Measurements from ENCODE around the gene UTP25. TPM values are rescaled to one million over a fixed set of nuclear protein-coding genes. Genes with fewer than 3 reads are reported as not detected.

The UTP25 gene
- total and polyA plus RNA-seq, 2 of the 4 experiments (the other 2 are of a cell fraction) = 7.1 to 17.4 TPM

GRCh38 chr1:209884249-209884648 lies 56.5 kb downstream of the UTP25 start (continued):
- no peak for TF ChIP-seq NFE2L2 (IDR thresholded peaks at IDR 0.05; ENCODE audit: low read depth, low read length)
- TF ChIP-seq FOS (IDR thresholded peaks at IDR 0.05; ENCODE audit: low read depth, low read length) = no peak

- Histone ChIP-seq H2BK5ac (ENCODE audit: low read depth, low read length, poor library complexity, severe bottlenecking) (peak overlapping the region; percentile 95), H3K27ac (ENCODE audit: insufficient read depth, low read length) (no peak overlapping the region; the same call in 1 of the 2 replicates), H3K4me3 (ENCODE audit: insufficient read depth, low read depth, low read length) (no peak overlapping the region), H3K56ac (ENCODE audit: extremely low read depth, insufficient read depth, low read length) (no peak overlapping the region), H3K4me2 (ENCODE audit: low read depth, low read length) (peak overlapping the region; percentile 80; the same call in 1 of the 2 replicates), H3K4me1 (ENCODE audit: control insufficient read depth, insufficient read depth, low read length) (peaks cover 7% of the 10 kb centered on the region), H2BK20ac (ENCODE audit: low read depth, low read length) (peak overlapping the region; percentile 98; the same call in 1 of the 2 replicates), H3K9ac (ENCODE audit: low read depth, low read length) (no peak overlapping the region), H2BK15ac (ENCODE audit: low read depth, low read length) (no peak overlapping the region), H4K8ac (ENCODE audit: low read depth in 2 of 2, low read length in 2 of 2) (peak overlapping the region in 1 of 2 experiments; percentile 85; a peak in 1 of 4 replicates), H2AK9ac (replicated peaks; ENCODE audit: low read depth, low read length, poor library complexity) (no peak overlapping the region), H3K4ac (ENCODE audit: low read depth, low read length) (peak overlapping the region; percentile 90; the same call in 1 of the 2 replicates), H2AFZ (replicated peaks; ENCODE audit: low read length, poor library complexity) (no peak overlapping the region), H3K27me3 (ENCODE audit: control insufficient read depth, insufficient read depth, low read length) (no peaks in the 10 kb centered on the region), H3K9me1 (ENCODE audit: insufficient read depth, low read length) (peaks cover 8% of the 10 kb centered on the region), H3K18ac (ENCODE audit: low read depth, low read length) (peak overlapping the region; percentile 97; the same call in 1 of the 2 replicates), H3K23ac (ENCODE audit: low read depth, low read length) (no peak overlapping the region; the same call in 1 of the 2 replicates), H4K20me1 (ENCODE audit: insufficient read depth, low read length) (no peaks in the 10 kb centered on the region), H2AK5ac (ENCODE audit: low read depth, low read length) (no peak overlapping the region), H3K9me3 (ENCODE audit: control insufficient read depth, insufficient read depth, low read length) (no peaks in the 10 kb centered on the region), H4K91ac (ENCODE audit: insufficient read depth, low read depth, low read length) (peak overlapping the region; percentile 79; the same call in 1 of the 2 replicates), H3K79me1 (ENCODE audit: low read depth in 1 of 2, low read length in 2 of 2) (no peaks in the 10 kb centered on the region), H4K5ac (ENCODE audit: low read depth, low read length) (peak overlapping the region; percentile 95; the same call in 1 of the 2 replicates), H3K36me3 (ENCODE audit: control insufficient read depth, insufficient read depth, low read length) (no peaks in the 10 kb centered on the region), H2BK120ac (ENCODE audit: low read depth, low read length) (peak overlapping the region; percentile 94; the same call in 1 of the 2 replicates), H3K14ac (replicated peaks; ENCODE audit: low read depth, low read length) (no peak overlapping the region)
- no CpG with 5 or more reads among the region's 2 CpGs for WGBS, 2 experiments (ENCODE audit: extremely low coverage in 2 of 2, insufficient read length in 1 of 2)
- ATAC-seq (ENCODE audit: low read depth) (peak; percentile 99), DNase-seq (peak; percentile 99)
- ChIA-PET CTCF (interaction anchor here (1.1 to 1.3 kb wide), 2 partner anchors 9 to 62 kb away, joined by 5 read pairs; no protein-coding TSS in a partner anchor), POLR2A (ENCODE audit: unreplicated experiment) (no interaction called here)
- dilution Hi-C loops (cut with HindIII; ENCODE audit: low sequenced_read_pairs, unreplicated experiment) = no loop called here
- intact Hi-C loops (cut with micrococcal nuclease) = no loop called here
- in situ Hi-C loops (cut with MboI; ENCODE audit: low sequenced_read_pairs) = no loop called here
- TF ChIP-seq CHD1 (IDR thresholded peaks at IDR 0.05; ENCODE audit: low read depth, low read length) (no peak), NFE2L2 (IDR thresholded peaks at IDR 0.05; ENCODE audit: low read depth, low read length) (peak; percentile 64; the same call in 1 of the 2 replicates), SMC3 (IDR thresholded peaks at IDR 0.05; ENCODE audit: low read depth, low read length) (no peak), ELK1 (IDR thresholded peaks at IDR 0.05; ENCODE audit: borderline replicate concordance, low read depth, low read length) (no peak), BHLHE40 (IDR thresholded peaks at IDR 0.05; ENCODE audit: low read depth, low read length) (peak; percentile 98), CEBPB (IDR thresholded peaks at IDR 0.05; ENCODE audit: low read depth, low read length) (peak; percentile 50), FOS (IDR thresholded peaks at IDR 0.05; ENCODE audit: low read depth, low read length) (peak; percentile 97), USF2 (IDR thresholded peaks at IDR 0.05; ENCODE audit: low read depth, low read length) (peak; percentile 99), MAZ (IDR thresholded peaks at IDR 0.05; ENCODE audit: borderline replicate concordance, low read depth, low read length) (no peak; the same call in 1 of the 2 replicates)
- no TSS peak for BruUV-seq (replicated peaks)
Observed at GRCh38 chr1:209884665-209885117, 56.9 kb downstream of the UTP25 start.
